GM18519 (cell line): ENCODE measurements around the gene ANKEF1.
A peak's percentile ranks its signal among the peaks of the same experiment; 100 is the strongest.
"Not testable (repeated sequence)": the region's sequence is repeated elsewhere in the genome, so short reads cannot be mapped to it uniquely, and the experiment has no call there.

ENCODE experiments used
- ATAC-seq: cut with Tn5 transposase; IDR thresholded peaks from one replicate; pipeline ENCODE4 v1.9.1; 2021; ENCODE audit warnings: mild to moderate bottlenecking, moderate library complexity; ENCODE audit not compliant: unreplicated experiment, low FRiP score

Gene ANKEF1

DNA sequence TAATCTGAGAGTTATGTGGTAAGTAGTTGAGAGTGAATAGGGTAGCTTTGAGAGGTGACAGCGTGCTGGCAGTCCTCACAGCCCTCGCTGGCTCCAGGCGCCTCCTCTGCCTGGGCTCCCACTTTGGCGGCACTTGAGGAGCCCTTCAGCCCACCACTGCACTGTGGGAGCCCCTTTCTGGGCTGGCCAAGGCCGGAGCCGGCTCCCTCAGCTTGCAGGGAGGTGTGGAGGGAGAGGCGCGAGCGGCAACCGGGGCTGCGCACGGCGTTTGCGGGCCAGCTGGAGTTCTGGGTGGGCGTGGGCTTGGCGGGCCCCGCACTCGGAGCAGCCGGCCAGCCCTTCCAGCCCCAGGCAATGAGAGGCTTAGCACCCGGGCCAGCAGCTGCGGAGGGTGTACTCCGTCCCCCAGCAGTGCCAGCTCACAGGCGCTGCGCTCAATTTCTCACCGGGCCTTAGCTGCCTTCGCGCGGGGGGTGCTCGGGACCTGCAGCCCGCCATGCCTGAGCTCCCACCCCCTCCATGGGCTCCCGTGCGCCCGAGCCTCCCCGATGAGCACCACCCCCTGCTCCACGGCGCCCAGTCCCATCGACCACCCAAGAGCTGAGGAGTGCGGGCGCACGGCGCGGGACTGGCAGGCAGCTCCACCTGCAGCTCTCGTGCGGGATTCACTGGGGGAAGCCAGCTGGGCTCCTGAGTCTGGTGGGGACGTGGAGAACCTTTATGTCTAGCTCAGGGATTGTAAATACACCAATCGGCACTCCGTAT is 3.2 kb upstream of the ANKEF1 start:
- not testable (repeated sequence) for ATAC-seq

DNA sequence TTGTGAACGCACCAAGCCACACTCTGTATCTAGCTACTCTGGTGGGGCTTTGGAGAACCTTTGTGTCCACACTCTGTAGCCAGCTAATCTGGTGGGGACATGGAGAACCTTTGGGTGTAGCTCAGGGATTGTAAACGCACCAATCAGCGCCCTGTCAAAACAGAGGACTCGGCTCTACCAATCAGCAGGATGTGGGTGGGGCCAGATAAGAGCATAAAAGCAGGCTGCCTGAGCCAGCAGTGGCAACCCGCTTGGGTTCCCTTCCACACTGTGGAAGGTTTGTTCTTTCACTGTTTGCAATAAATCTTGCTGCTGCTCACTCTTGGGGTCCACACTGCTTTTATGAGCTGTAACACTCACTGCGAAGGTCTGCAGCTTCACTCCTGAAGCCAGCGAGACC is 2.5 kb upstream of the ANKEF1 start:
- ATAC-seq, result not testable (repeated sequence)

DNA sequence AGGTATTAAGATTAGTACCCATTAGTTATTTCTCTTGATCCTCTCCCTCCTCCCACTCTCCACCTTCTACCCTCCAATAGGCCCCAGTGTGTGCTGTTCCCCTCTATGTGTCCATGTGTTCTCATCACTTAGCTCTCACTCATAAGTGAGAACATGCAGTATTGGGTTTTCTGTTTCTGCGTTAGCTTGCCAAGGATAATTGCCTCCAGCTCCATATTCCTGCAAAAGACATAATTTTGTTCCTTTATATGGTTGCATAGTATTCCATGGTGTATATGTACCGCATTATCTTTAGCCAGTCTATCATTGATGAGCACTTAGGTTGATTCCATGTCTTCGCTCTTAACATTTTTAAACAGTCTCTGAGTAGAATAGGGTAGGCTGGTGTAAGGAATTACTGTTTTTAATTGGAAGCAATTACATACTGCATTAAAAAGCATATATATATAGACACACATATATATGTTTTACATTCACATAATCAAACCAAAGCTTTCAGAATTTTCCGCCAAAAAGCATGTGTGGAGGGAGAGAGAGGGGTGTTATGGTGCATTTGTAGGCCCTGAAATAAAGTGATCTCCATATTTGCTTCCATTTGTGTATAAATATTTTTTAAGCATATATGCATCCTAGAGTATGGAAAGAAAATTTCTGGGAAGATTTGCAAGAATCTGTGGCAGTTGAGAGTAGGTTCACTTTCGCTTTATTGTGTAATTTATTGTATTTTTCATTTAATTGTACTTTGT is 709 bp upstream of the ANKEF1 start:
- no peak for ATAC-seq

DNA sequence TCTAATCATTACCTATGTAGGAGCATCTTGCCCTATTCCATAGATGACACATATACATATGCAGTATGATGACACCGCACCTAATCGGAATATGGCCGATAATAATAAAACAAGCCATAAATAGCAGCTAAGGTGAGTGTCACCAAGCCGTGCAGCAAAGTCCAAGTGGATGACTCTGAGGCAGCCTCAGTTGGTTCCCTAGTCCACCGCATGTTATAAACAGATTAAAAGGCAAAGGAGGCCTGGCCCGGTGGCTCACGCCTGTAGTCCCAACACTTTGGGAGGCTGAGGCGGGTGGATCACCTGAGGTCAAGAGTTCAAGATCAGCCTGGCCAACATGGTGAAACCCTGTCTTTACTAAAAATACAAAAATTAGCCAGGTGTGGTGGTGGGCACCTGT is 1.5 kb downstream of the ANKEF1 start:
- ATAC-seq, result not testable (repeated sequence)

DNA sequence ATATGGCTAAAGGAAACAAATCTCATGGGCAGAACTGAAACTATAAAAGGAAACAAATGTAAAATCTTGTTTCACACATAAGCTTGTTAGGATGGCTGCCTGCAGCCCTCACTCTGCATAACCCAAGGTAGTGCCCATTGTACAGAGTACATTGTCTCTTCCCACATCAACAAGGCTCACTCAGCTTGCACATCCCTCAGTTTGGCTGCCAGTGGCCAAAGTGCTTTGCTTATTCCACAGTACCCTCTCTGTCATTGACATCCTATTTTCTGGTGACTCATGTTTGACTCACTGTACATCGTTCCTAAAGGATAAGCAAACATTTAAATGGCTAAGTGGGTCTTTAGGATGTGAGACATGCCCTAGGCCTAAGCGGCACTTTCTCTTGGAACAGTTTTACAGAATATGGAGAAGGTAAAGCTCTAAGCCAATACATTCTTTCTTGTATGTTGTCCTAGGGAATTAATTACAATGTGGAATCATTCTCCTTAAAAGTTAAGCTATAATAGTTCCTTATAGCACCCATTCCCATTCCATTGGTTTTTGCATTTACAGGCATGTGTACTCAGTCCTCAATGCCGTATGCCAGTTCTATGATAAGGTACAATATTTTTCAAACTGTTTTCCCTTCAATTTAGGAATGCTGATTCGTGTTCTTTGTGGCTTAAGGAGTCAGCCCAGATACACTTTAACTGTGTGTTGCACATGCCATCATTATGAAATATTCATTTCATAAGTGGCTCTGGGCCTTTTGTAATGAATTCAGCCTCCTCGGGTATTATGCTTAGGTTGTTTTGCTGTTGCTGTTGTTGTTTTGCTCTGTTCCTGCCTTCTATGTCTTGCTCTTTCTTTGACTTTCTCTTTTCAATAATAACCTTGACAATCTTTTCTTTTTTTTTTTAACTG is 5.5 kb downstream of the ANKEF1 start:
- ATAC-seq, result no peak

DNA sequence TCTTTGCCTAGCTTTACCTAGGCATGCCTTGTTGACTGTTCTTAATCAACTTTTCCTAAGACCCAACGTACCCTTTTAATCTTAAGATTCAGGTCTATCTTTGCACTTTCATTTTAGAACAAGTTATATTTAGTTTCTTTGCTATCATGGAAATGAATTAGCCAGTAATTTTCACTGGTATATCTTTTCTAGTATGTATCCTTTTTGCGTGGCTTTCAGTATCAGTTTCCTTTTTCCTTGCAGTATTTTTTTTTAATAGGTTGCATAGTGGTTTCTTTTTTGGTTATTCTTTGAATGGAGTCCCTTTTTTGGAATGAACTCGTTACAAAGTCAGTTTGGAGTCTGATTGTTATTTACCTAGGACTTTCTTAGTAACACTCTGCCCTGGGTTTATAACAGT is 7.3 kb downstream of the ANKEF1 start:
- no peak for ATAC-seq

DNA sequence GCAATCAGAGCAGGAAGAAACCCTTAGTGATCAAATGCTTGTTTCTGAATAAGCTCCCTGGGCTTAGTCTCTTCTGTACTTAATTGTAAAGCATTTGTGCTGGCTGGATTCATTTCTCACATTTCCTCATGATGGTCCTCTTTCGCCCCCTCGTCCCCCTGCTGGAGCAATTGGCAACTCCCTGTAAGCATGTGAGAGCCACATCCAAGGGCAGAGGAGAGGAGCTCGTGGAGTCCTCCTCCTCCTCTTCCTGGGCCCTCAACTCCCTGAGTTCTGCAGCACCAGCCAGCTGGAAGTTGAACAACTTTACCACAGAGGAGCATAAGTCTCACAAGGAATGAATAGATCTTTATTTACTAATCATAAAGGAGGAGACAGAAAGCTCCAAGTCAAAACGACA is 12.6 kb downstream of the ANKEF1 start:
- ATAC-seq, result no peak

DNA sequence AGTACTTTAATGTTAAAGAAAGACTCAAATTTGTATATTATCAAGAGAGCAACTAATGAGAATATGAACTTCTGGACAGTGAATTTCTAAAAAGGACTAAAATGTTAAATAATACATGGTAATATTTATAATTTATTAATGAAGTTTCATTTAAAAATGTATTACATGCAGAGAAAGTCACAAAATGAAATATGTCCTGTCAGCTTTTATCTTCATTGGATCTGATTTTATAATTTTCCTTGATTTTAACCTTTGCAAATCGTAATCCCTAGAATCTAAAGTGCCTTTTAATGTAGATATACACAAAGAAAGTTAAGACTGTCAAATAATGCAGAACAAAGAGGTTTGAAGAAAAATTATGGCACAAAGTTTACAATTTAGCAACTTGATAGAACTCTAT is 16.4 kb downstream of the ANKEF1 start:
- no peak for ATAC-seq

DNA sequence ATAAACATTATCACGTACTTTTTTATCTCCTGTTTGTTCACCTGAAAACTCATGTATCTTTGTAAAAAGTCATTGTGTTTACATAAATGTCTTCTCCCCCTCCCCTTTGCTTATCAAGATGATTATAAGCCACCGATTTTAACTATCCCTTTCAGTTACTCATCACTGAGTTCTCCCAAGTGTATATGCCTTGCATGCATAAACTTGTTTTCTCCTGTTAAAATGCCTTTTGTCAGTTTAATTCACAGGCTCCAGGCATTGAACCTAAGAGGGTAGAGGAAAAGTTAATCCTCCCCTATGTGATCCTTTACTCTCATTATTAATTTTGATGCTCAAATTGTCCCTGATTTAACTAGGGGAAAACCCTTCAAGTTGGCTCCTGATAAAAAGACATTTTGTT is 24.2 kb downstream of the ANKEF1 start:
- ATAC-seq, result no peak

DNA sequence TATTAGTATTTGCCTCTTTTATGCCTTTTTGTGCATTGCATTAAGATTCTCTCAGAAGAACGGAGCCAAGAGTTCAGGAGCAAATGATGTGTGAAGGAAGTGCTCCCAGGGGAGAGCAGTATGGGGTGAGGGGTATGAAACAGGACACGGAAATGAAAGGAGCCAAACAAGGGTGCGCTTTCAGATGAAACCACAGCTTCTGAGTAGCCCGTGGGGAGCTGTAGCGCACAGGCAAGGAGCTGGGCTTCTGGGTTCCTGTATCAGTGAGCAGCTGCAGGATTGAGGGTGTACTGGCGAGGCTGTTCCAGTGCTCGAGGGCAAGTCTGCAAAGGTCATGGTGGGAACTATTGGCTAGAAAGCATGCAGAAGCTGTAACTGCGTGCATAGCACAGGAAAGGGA is 25.4 kb downstream of the ANKEF1 start:
- peak; percentile 92 for ATAC-seq

DNA sequence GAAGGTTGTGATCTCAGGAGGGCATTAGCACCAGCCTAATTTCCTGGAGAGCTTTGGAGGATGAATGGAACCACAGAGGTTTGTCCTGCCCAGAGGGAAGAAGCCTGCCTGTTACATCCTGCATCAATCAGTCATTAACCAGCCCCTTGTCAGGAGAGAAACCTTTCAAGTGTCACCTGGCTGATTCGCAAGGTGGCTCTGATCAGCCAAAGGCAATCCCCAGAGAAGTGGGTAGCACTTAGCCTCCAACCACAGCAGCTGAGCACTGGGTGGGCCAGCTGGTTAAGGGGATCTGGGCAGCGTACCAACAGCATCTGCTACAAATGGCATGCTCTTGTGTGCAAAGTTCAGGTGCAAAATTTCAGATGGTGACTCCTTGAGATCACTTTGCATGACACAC is 26.9 kb downstream of the ANKEF1 start:
- no peak for ATAC-seq

DNA sequence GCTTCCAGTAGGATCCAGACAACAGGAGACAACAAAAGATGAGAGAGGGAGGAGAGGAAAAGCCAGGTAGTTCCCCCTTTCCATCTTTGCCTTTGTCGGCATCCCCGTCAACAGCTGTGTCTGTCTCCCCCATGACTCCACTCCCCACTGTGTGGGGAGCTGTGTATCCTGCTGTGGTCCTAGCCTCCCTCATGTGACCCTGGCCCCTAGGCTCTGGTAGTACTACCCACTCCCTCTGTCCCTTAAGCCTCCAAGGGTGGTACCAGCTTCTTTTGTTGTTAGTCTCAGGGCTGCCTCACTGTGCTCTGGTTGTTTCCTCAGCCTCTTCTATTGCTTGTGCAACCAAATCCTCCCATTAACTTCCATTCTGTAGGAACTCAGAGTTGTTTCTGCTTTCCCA is 28.7 kb downstream of the ANKEF1 start:
- ATAC-seq, result no peak

DNA sequence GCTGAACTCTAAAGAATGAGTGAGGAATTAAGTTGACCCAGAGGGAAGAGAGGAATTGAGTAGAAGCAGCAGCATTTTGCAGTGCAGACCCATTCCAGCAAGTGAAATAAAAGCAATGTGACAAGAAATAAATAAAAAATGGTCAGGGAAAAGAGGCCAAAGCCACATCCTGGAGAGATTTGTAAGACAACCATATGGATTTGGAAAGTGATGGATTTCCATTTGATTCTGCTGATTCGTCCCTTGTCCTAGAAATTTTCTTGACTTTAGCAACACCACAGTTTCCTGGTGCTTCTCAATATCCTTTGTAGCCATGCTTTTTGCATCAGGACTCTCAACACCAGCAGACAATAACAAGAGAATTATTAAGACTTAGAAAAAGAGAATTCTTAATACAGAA is 29.8 kb downstream of the ANKEF1 start:
- no peak for ATAC-seq

DNA sequence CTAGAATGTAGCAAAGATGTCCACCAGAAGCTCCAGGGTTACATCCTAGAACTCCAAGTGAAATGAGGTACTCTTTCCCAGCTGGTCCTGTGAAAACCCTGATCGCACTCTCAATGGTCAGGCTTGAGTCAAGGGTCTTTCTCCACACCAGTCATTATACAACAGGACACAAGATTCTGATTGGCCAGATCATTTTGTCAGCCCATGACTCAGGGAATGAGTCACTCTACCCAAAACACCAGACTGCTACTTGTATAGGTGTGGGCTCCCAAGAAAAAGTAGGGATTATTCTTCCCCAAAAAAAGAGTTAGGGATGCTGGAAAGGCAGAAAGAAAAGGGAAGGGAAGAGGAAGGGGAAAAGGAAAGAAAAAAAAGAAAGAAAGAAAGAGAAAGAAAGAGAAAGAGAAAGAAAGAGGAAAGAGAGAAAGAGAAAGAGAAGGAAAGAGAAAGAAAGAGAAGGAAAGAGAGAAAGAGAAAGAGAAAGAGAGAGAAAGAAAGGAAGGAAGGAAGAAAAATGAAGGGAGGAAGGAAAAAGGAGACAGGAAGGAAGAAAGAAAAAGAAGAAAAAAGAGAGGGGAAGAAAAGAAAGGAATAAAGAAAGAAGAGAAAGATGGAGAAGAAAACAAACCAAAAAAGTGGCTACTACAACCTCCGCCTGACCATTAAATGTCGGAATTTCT is 30.5 kb downstream of the ANKEF1 start:
- no peak for ATAC-seq

DNA sequence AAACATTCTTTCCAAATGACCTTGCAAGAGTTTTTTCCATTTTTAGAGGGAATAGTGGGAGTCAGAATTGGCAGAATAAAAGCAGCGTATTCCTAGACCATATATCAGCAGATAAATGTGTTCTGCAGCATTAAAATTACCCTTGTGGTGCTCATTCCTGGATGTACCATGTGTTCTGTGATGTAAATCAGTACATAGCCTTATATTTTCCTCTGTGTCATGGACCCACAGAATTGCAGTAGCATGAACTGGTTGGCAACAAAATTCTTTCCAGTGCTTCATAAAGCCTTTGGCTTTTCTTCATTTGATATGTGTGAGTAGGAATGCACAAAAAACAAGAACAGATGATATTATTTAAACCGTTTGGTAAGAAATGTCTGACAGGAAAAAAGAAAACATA is 32.5 kb downstream of the ANKEF1 start:
- no peak for ATAC-seq

DNA sequence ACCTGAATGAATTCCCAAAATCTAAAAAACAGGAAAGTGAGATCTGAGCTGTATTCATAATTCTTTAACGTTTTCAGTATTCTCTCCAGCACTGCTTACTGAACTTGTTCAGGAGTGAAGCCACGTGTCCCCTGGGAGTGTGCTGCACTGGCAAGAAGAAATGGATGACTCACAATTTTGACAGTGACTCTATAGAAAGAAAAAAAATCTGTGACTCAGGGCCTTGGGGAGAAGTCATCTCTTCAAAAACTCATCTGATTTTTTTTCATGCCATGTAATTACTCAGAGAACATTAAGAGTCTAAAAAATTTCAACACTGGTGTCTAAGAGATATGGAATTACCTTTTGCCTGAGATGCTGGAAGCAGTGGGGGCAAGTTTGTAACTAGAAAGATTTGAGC is 39.7 kb downstream of the ANKEF1 start:
- no peak for ATAC-seq

DNA sequence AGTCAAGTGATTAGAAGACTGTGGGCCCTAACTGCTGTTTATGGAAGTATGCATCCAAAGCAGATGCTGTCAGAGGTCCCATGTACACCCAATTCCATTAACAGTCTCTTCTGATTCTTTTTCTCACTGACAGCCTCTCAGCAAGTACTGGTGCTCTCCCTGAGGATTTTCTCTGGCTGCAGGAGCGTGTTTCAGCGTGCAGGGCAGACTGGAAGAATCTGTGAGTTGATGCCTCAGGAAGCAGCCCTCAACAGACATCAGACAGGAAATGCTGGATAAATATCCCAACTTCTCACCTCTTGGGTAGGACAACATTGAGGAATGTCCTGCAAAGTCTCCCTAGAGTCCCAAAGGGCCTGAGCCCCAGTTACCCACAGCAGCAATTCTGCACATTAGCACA is 40.8 kb downstream of the ANKEF1 start:
- no peak for ATAC-seq

DNA sequence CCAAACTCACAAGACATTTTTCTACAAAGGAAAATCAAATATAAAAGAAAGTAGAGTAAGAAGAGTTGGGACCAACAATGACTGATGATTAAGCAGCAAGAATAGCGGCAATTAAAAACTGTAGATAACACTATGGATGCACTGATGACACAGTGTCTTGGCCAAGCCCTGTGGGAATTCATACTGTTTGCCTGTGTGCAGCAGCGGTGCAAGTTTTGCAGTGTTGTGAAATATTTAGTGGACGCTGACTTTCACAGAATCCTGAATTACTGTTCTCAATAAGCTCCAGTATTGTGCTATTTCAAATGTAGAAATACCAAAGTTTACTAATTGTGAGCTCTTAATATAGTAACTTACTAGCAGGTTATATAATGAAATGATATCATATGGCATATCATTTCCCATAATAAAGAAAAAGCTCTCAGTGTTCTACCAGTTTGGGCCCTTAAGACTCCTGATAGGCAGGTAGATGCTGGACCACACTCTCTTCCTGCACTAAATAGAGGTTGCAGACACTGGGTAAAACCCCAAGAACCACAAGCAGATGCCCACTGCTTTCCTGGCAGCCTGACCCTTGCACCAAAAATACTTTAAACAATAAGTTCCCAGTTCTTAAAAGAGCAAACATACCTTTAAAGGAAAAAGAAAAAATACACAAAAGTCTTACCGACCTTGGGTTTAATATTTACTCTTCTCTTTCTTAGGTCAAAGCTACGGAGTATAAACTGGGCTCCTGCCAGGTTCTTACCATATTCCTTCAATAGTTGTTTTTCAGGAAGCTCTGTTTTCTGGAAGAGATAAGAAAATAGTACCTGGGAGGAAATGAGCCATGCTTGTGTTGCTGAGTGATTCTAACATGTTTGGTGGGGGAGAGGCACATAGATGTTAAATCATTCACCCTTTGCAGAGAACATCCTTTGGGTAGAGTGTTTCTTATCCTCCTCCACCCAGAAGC is 41.6 kb downstream of the ANKEF1 start:
- ATAC-seq, result no peak

DNA sequence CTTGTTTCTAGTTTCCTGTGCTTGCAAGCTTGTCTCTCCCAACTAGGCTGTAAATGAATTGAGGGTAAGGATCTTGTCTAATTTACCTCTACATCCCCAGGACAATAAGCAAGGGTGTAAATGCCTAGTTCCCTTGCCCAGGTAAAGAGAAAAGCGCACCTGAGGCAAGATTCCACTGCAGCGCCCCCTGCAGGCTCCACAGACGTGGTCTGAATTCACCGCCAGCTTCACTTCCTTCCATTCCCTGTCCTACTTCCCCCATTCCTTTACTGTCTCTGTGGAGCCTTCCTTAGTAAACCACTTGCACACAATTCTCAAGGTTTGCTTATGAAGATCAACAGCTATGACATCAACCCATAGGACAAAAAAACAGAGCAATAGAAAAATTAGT is 42.3 kb downstream of the ANKEF1 start:
- no peak for ATAC-seq

DNA sequence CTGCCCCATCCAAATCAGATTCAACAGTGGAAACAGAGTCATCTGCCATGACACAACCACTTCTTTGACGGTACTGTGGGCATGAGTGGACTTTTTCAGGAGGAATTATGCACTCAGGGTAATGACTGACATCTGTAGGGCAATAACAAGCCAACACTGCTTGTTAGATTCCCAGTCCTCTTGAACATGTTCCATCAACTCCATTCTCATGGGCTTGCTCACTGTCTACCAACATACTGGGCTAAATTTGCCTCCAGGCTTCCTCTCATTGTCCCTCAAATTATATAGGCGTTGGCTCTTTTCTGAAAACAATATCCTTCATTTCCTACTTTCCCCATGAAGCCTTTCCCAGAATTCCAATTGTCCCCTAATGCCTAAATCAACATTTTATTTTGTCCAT is 43.1 kb downstream of the ANKEF1 start:
- no peak for ATAC-seq
